MM.1S (cell line): ENCODE results near the gene TAS1R2.
"Not testable (repeated sequence)": the region's sequence is repeated elsewhere in the genome, so short reads cannot be mapped to it uniquely, and the experiment has no call there.

Source experiments
- DNase-seq: peaks from one replicate; pipeline ENCODE4 v3.0.0-alpha.2; 2015
- H2AFZ ChIP-seq: fragments of 300-600 bp; sonication (generic); 2 replicates; pipeline ENCODE4 v1.6.0; 2016; ENCODE audit warnings: antibody characterized with exemption, low read length
- H3F3A ChIP-seq: fragments of 300-600 bp; sonication (generic); 2 replicates; pipeline ENCODE4 v1.6.1; 2016; ENCODE audit warnings: mild to moderate bottlenecking, antibody characterized with exemption, low read length, moderate library complexity, mixed read lengths; ENCODE audit not compliant: insufficient read depth
- H3K27ac ChIP-seq: fragments of 300-600 bp; sonication (generic); 2 replicates; pipeline ENCODE4 v1.5.1; 2016; ENCODE audit warnings: mild to moderate bottlenecking, low read length
- H3K27me3 ChIP-seq: fragments of 300-600 bp; sonication (generic); replicated peaks from 2 replicates; pipeline ENCODE4 v1.6.0; 2016; ENCODE audit warnings: low read length; ENCODE audit not compliant: insufficient read depth
- H3K36me3 ChIP-seq: fragments of 300-600 bp; sonication (generic); replicated peaks from 2 replicates; pipeline ENCODE4 v1.6.1; 2016; ENCODE audit warnings: mild to moderate bottlenecking, low read length, mixed read lengths; ENCODE audit not compliant: insufficient read depth
- H3K4me1 ChIP-seq: fragments of 300-600 bp; sonication (generic); 2 replicates; pipeline ENCODE4 v1.6.1; 2016; ENCODE audit warnings: low read length, mixed read lengths
- H3K4me2 ChIP-seq: fragments of 300-600 bp; sonication (generic); 2 replicates; pipeline ENCODE4 v1.6.0; 2016; ENCODE audit warnings: low read depth, low read length
- H3K4me3 ChIP-seq: fragments of 300-600 bp; sonication (generic); 2 replicates; pipeline ENCODE4 v1.5.1; 2016; ENCODE audit warnings: low read length, mixed read lengths
- H3K79me2 ChIP-seq: fragments of 300-600 bp; sonication (generic); 2 replicates; pipeline ENCODE4 v1.6.1; 2016; ENCODE audit warnings: mixed run types, low read length, mixed read lengths
- H3K9ac ChIP-seq: fragments of 300-600 bp; sonication (generic); 2 replicates; pipeline ENCODE4 v1.6.1; 2016; ENCODE audit warnings: low read length, mixed read lengths
- H3K9me2 ChIP-seq: fragments of 300-600 bp; sonication (generic); replicated peaks from 2 replicates; pipeline ENCODE4 v1.6.1; 2016; ENCODE audit warnings: mild to moderate bottlenecking, low read length, mixed read lengths; ENCODE audit not compliant: insufficient read depth
- H3K9me3 ChIP-seq: fragments of 300-600 bp; sonication (generic); replicated peaks from 2 replicates; pipeline ENCODE4 v1.6.1; 2016; ENCODE audit warnings: mild to moderate bottlenecking, low read length, mixed read lengths; ENCODE audit not compliant: insufficient read depth
- H4K20me1 ChIP-seq: fragments of 300-600 bp; sonication (generic); 2 replicates; pipeline ENCODE4 v1.6.1; 2016; ENCODE audit warnings: mild to moderate bottlenecking, low read length, moderate library complexity, mixed read lengths; ENCODE audit not compliant: insufficient read depth
- CTCF ChIP-seq: fragments of 300-600 bp; sonication (generic); IDR thresholded peaks from 2 replicates; pipeline ENCODE4 v1.5.1; 2016; ENCODE audit warnings: antibody characterized with exemption, low read length, mixed read lengths
- EZH2 ChIP-seq: fragments of 300-600 bp; sonication (generic); optimal IDR thresholded peaks from 2 replicates; pipeline ENCODE3; 2017; ENCODE audit warnings: low read depth, mild to moderate bottlenecking, antibody characterized with exemption, low read length, mixed read lengths
- EZH2phosphoT487 ChIP-seq: fragments of 300-600 bp; sonication (generic); IDR thresholded peaks from 2 replicates; pipeline ENCODE4 v1.6.1; 2018; ENCODE audit warnings: antibody characterized with exemption, low read length

TAS1R2 gene

GRCh38 chr1:18854331-18855025 lies 5.0 kb downstream of the TAS1R2 start:
- no peaks in the 10 kb centered on the region for H4K20me1 ChIP-seq
- no peak overlapping the region for H3K4me2 ChIP-seq
- no peak overlapping the region for H3K9ac ChIP-seq
- no peak overlapping the region for H3K27ac ChIP-seq
- H2AFZ ChIP-seq = no peak overlapping the region
- DNase-seq = no peak
- H3K9me2 ChIP-seq = no peaks in the 10 kb centered on the region
- no peak overlapping the region for H3K4me3 ChIP-seq
- no peaks in the 10 kb centered on the region for H3K79me2 ChIP-seq
- no peaks in the 10 kb centered on the region for H3F3A ChIP-seq
- H3K27me3 ChIP-seq = peaks cover 93% of the 10 kb centered on the region
- no peaks in the 10 kb centered on the region for H3K36me3 ChIP-seq
- no peaks in the 10 kb centered on the region for H3K4me1 ChIP-seq
- TF ChIP-seq EZH2phosphoT487 = no peak
- no peak for TF ChIP-seq CTCF
- no peaks in the 10 kb centered on the region for H3K9me3 ChIP-seq

- TF ChIP-seq EZH2 = no peak
- TF ChIP-seq EZH2phosphoT487 = no peak
- no peak for TF ChIP-seq CTCF
- H3K27me3 ChIP-seq = peaks cover 93% of the 10 kb centered on the region
- H3K79me2 ChIP-seq = no peaks in the 10 kb centered on the region
- H4K20me1 ChIP-seq = no peaks in the 10 kb centered on the region
- no peak for DNase-seq
- H3K4me1 ChIP-seq = no peaks in the 10 kb centered on the region
- H3K27ac ChIP-seq = no peak overlapping the region
- no peaks in the 10 kb centered on the region for H3K9me3 ChIP-seq
- H3K36me3 ChIP-seq = no peaks in the 10 kb centered on the region
- H3K4me3 ChIP-seq = no peak overlapping the region
- no peak overlapping the region for H3K4me2 ChIP-seq
- H3K9me2 ChIP-seq = no peaks in the 10 kb centered on the region
- no peak overlapping the region for H3K9ac ChIP-seq
- H2AFZ ChIP-seq = no peak overlapping the region
- H3F3A ChIP-seq = no peaks in the 10 kb centered on the region
These were observed 7.0 kb downstream of the TAS1R2 start for GRCh38 chr1:18852501-18852900.

GRCh38 chr1:18849261-18849711 lies 10.2 kb downstream of the TAS1R2 start:
- Histone ChIP-seq H3K27ac (no peak overlapping the region), H3K4me3 (no peak overlapping the region), H3K27me3 (peaks cover 78% of the 10 kb centered on the region), H3K9me2 (no peaks in the 10 kb centered on the region), H3K9ac (no peak overlapping the region), H3K9me3 (no peaks in the 10 kb centered on the region), H3K79me2 (no peaks in the 10 kb centered on the region), H3K4me2 (no peak overlapping the region), H3K36me3 (no peaks in the 10 kb centered on the region), H4K20me1 (no peaks in the 10 kb centered on the region), H2AFZ (no peak overlapping the region), H3F3A (no peaks in the 10 kb centered on the region), H3K4me1 (no peaks in the 10 kb centered on the region)
- DNase-seq = no peak
- no peak for TF ChIP-seq CTCF
- TF ChIP-seq EZH2phosphoT487 = no peak
- TF ChIP-seq EZH2 = no peak

- H2AFZ ChIP-seq, DNase-seq: not testable (repeated sequence)
- peaks cover 78% of the 10 kb centered on the region for H3K27me3 ChIP-seq
These were observed 11.7 kb downstream of the TAS1R2 start for GRCh38 chr1:18847723-18848122.

More at GRCh38 chr1:18847723-18848122, 11.7 kb downstream of the TAS1R2 start:
- not testable (repeated sequence) for H3K79me2 ChIP-seq, H3K9me2 ChIP-seq, H3K4me1 ChIP-seq, H3F3A ChIP-seq, H3K27ac ChIP-seq, H3K4me3 ChIP-seq, H3K9me3 ChIP-seq, H4K20me1 ChIP-seq, H3K36me3 ChIP-seq, H3K4me2 ChIP-seq, H3K9ac ChIP-seq
